Endothelial cell of umbilical vein (primary cell): ENCODE results near the gene CYGB.

Experiments used
- EZH2 ChIP-seq: IDR thresholded peaks from 2 replicates; pipeline ENCODE4 v1.6.1; 2012; ENCODE audit warnings: borderline replicate concordance, low read depth, mild to moderate bottlenecking, moderate library complexity, low read length, inconsistent platforms; ENCODE audit not compliant: severe bottlenecking
- JUN ChIP-seq: IDR thresholded peaks from 2 replicates; pipeline ENCODE4 v1.6.1; 2011; ENCODE audit warnings: borderline replicate concordance, low read depth; ENCODE audit not compliant: insufficient read length, insufficient read depth
- MYC ChIP-seq: IDR thresholded peaks from one replicate; pipeline ENCODE4 v1.6.1; 2011; ENCODE audit warnings: mild to moderate bottlenecking, low read depth, low read length
- POLR2A ChIP-seq: IDR thresholded peaks from 2 replicates; pipeline ENCODE4 v1.6.1; 2012; ENCODE audit warnings: low read depth, mild to moderate bottlenecking, control low read depth, low read length
- POLR2AphosphoS5 ChIP-seq: IDR thresholded peaks from 2 replicates; pipeline ENCODE4 v1.6.1; 2012; ENCODE audit warnings: low read depth, mild to moderate bottlenecking, control low read depth, low read length, moderate library complexity; ENCODE audit not compliant: insufficient read depth
- TF ChIP-seq, protein P1 (sequence below), 2 donors: IDR thresholded peaks; 1 replicate in 1 of 2; 2 replicates in 1 of 2; pipeline ENCODE4 v1.5.1; 2011; ENCODE audit warnings: low read length in 2 of 2, mild to moderate bottlenecking in 2 of 2, moderate library complexity in 2 of 2, control low read depth in 1 of 2, inconsistent platforms in 1 of 2, low read depth in 1 of 2; ENCODE audit not compliant: insufficient read depth in 1 of 2; ENCODE audit errors: extremely low read depth in 1 of 2
- TF ChIP-seq, protein P2 (sequence below): IDR thresholded peaks from 2 replicates; pipeline ENCODE4 v1.6.1; 2011; ENCODE audit not compliant: insufficient read depth, insufficient read length

DNA sequence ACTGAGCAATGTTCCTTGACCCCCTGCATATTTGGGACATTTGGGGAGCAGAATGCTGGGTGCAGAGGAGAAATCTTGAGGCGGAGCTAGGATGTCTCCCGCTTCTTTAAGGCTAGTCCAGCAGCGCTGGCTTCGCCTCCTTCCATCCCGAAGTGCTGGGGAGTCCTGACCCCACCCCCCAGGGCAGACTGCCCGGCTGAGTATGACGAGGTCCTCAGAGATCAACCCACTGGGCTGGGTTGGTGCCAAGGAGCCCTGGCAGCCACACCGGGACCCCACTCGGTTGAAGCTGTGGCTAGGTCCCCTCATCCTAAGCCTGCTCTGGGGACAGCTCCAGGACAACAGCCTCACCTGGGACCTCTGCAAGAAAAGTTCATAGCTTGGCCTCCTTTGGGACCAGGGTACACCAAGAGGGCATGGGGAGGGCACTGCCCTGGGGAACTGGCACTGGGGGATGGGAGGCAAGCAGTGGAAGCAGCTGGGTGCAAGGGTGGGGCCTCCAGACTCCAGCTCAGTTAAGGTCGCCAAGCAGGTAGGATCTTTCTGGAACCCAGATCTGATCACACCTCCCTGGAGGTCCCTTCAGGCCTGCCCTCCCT, 47.3 kb downstream of the CYGB start:
- no peak for TF ChIP-seq POLR2A
- TF ChIP-seq, protein P1, sequence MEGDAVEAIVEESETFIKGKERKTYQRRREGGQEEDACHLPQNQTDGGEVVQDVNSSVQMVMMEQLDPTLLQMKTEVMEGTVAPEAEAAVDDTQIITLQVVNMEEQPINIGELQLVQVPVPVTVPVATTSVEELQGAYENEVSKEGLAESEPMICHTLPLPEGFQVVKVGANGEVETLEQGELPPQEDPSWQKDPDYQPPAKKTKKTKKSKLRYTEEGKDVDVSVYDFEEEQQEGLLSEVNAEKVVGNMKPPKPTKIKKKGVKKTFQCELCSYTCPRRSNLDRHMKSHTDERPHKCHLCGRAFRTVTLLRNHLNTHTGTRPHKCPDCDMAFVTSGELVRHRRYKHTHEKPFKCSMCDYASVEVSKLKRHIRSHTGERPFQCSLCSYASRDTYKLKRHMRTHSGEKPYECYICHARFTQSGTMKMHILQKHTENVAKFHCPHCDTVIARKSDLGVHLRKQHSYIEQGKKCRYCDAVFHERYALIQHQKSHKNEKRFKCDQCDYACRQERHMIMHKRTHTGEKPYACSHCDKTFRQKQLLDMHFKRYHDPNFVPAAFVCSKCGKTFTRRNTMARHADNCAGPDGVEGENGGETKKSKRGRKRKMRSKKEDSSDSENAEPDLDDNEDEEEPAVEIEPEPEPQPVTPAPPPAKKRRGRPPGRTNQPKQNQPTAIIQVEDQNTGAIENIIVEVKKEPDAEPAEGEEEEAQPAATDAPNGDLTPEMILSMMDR (IDR thresholded peaks at IDR 0.05; ENCODE audit: extremely low read depth in 1 of 2, insufficient read depth in 1 of 2, low read depth in 1 of 2, low read length in 2 of 2) = no peak
- no peak for TF ChIP-seq POLR2AphosphoS5
- TF ChIP-seq MYC = no peak
- TF ChIP-seq EZH2 = no peak
- TF ChIP-seq, protein P2, sequence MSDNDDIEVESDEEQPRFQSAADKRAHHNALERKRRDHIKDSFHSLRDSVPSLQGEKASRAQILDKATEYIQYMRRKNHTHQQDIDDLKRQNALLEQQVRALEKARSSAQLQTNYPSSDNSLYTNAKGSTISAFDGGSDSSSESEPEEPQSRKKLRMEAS = no peak
- TF ChIP-seq JUN = no peak
